Measurements from ENCODE around the gene RAB11B. TPM values are rescaled to one million over a fixed set of nuclear protein-coding genes. Genes with fewer than 3 reads are reported as not detected.
"Not testable (repeated sequence)": the region's sequence is repeated elsewhere in the genome, so short reads cannot be mapped to it uniquely, and the experiment has no call there.

RAB11B gene
- total RNA-seq, 1 experiment from 2014 or later: 9.1 TPM

GRCh38 chr19:8444140-8444676 is 54.0 kb downstream of the RAB11B start:
- H3K9me3 ChIP-seq (replicated peaks); DNase-seq (ENCODE audit: low read depth in 1 of 2, low spot score in 2 of 2); H3K27me3 ChIP-seq (replicated peaks); H3K27ac ChIP-seq: not testable (repeated sequence)
- Histone ChIP-seq H3K4me1 (replicated peaks) (peaks cover 20% of the 10 kb centered on the region), H3K4me3 (peak overlapping the region; percentile 85), H3K36me3 (peaks cover 31% of the 10 kb centered on the region)

GRCh38 chr19:8444677-8445487 is 54.7 kb downstream of the RAB11B start, which contains the start of gene HNRNPM:
HNRNPM (plus strand) TSS chr19:8444975; CDS start chr19:8444999, 24 bp downstream.
- Histone ChIP-seq H3K9me3 (replicated peaks) (no peaks in the 10 kb centered on the region), H3K27me3 (replicated peaks) (no peaks in the 10 kb centered on the region), H3K27ac (peak within 1 kb of the TSS; percentile 80), H3K4me3 (peak within 1 kb of the TSS; percentile 85), H3K36me3 (peaks cover 35% of the 10 kb centered on the region), H3K4me1 (replicated peaks) (peaks cover 19% of the 10 kb centered on the region)
- DNase-seq (ENCODE audit: low read depth in 1 of 2, low spot score in 2 of 2): peak; percentile 93 to 99

GRCh38 chr19:8445488-8446001 is 55.4 kb downstream of the RAB11B start:
- Histone ChIP-seq H3K9me3 (replicated peaks) (no peaks in the 10 kb centered on the region), H3K27me3 (replicated peaks) (no peaks in the 10 kb centered on the region), H3K4me3 (peak overlapping the region; percentile 85), H3K4me1 (replicated peaks) (peaks cover 19% of the 10 kb centered on the region), H3K36me3 (peaks cover 40% of the 10 kb centered on the region), H3K27ac (peak overlapping the region; percentile 80)
- DNase-seq (ENCODE audit: low read depth in 1 of 2, low spot score in 2 of 2): peak; percentile 42 to 61

- H3K27me3 ChIP-seq (replicated peaks): no peaks in the 10 kb centered on the region
- peaks cover 19% of the 10 kb centered on the region for H3K4me1 ChIP-seq (replicated peaks)
- peaks cover 44% of the 10 kb centered on the region for H3K36me3 ChIP-seq
- peak overlapping the region; percentile 85 for H3K4me3 ChIP-seq
- no peak for DNase-seq (ENCODE audit: low read depth in 1 of 2, low spot score in 2 of 2)
- H3K9me3 ChIP-seq (replicated peaks): no peaks in the 10 kb centered on the region
- peak overlapping the region; percentile 80 for H3K27ac ChIP-seq
Measured at GRCh38 chr19:8446061-8446709, 56.0 kb downstream of the RAB11B start.

- Histone ChIP-seq H3K27ac (no peak overlapping the region), H3K36me3 (peaks cover 70% of the 10 kb centered on the region), H3K27me3 (replicated peaks) (no peaks in the 10 kb centered on the region), H3K4me3 (no peak overlapping the region), H3K9me3 (replicated peaks) (no peaks in the 10 kb centered on the region), H3K4me1 (replicated peaks) (peaks cover 28% of the 10 kb centered on the region)
- no peak for DNase-seq (ENCODE audit: low read depth in 1 of 2, low spot score in 2 of 2)
Measured at GRCh38 chr19:8449830-8450229, 59.7 kb downstream of the RAB11B start.

GRCh38 chr19:8451377-8451776 is 61.2 kb downstream of the RAB11B start:
- no peak for DNase-seq (ENCODE audit: low read depth in 1 of 2, low spot score in 2 of 2)
- Histone ChIP-seq H3K4me1 (replicated peaks) (peaks cover 25% of the 10 kb centered on the region), H3K4me3 (no peak overlapping the region), H3K36me3 (peaks cover 68% of the 10 kb centered on the region), H3K27me3 (replicated peaks) (no peaks in the 10 kb centered on the region), H3K9me3 (replicated peaks) (no peaks in the 10 kb centered on the region), H3K27ac (no peak overlapping the region)

GRCh38 chr19:8451885-8452284 is 61.7 kb downstream of the RAB11B start:
- Histone ChIP-seq H3K4me1 (replicated peaks) (peaks cover 22% of the 10 kb centered on the region), H3K9me3 (replicated peaks) (no peaks in the 10 kb centered on the region), H3K27me3 (replicated peaks) (no peaks in the 10 kb centered on the region), H3K27ac (no peak overlapping the region), H3K4me3 (no peak overlapping the region), H3K36me3 (peaks cover 68% of the 10 kb centered on the region)
- DNase-seq (ENCODE audit: low read depth in 1 of 2, low spot score in 2 of 2): no peak

- Histone ChIP-seq H3K27ac (no peak overlapping the region), H3K4me3 (no peak overlapping the region), H3K9me3 (replicated peaks) (no peaks in the 10 kb centered on the region), H3K4me1 (replicated peaks) (peaks cover 23% of the 10 kb centered on the region), H3K36me3 (peaks cover 67% of the 10 kb centered on the region), H3K27me3 (replicated peaks) (no peaks in the 10 kb centered on the region)
- DNase-seq (ENCODE audit: low read depth in 1 of 2, low spot score in 2 of 2): no peak
Measured at GRCh38 chr19:8452446-8453123, 62.4 kb downstream of the RAB11B start.

GRCh38 chr19:8453616-8454015 is 63.5 kb downstream of the RAB11B start:
- no peak for DNase-seq (ENCODE audit: low read depth in 1 of 2, low spot score in 2 of 2)
- no peak overlapping the region for H3K4me3 ChIP-seq
- no peaks in the 10 kb centered on the region for H3K27me3 ChIP-seq (replicated peaks)

More at GRCh38 chr19:8453616-8454015, 63.5 kb downstream of the RAB11B start:
- Histone ChIP-seq H3K4me1 (replicated peaks) (peaks cover 31% of the 10 kb centered on the region), H3K27ac (no peak overlapping the region), H3K9me3 (replicated peaks) (no peaks in the 10 kb centered on the region), H3K36me3 (peaks cover 72% of the 10 kb centered on the region)

Other genes with a start within 250 kb of the RAB11B start
- not detected in 2 replicates for gene FBN3, start 240.8 kb upstream of the RAB11B start, total RNA-seq (2014; rRNA removed; shearing (Covaris generic))
- gene CERS4, start 181.0 kb upstream of the RAB11B start, total RNA-seq (2014; rRNA removed; shearing (Covaris generic)): not detected in 2 replicates
- 113 and 154 TPM in 2 replicates for gene CD320, start 82.0 kb upstream of the RAB11B start, total RNA-seq (2014; rRNA removed; shearing (Covaris generic))
- gene NDUFA7, start 69.0 kb upstream of the RAB11B start, total RNA-seq (2014; rRNA removed; shearing (Covaris generic)): 33.5 and 58.1 TPM in 2 replicates
- gene RPS28, start 68.9 kb upstream of the RAB11B start, total RNA-seq (2014; rRNA removed; shearing (Covaris generic)): 164 and 220 TPM in 2 replicates
- not detected in 2 replicates for gene KANK3, start 47.1 kb upstream of the RAB11B start, total RNA-seq (2014; rRNA removed; shearing (Covaris generic))
- 1.5 and 3.4 TPM in 2 replicates for gene ANGPTL4, start 26.2 kb upstream of the RAB11B start, total RNA-seq (2014; rRNA removed; shearing (Covaris generic))
- 37.9 and 45.5 TPM in 2 replicates for gene MARCHF2, start 22.9 kb downstream of the RAB11B start, total RNA-seq (2014; rRNA removed; shearing (Covaris generic))
- 125 and 127 TPM in 2 replicates for gene HNRNPM, start 54.6 kb downstream of the RAB11B start, total RNA-seq (2014; rRNA removed; shearing (Covaris generic))
- not detected in 2 replicates for gene PRAM1, start 112.3 kb downstream of the RAB11B start, total RNA-seq (2014; rRNA removed; shearing (Covaris generic))
- 0.25 and 5.4 TPM in 2 replicates for gene ZNF414, start 123.8 kb downstream of the RAB11B start, total RNA-seq (2014; rRNA removed; shearing (Covaris generic))
- 0.37 and 0.94 TPM in 2 replicates for gene MYO1F, start 187.1 kb downstream of the RAB11B start, total RNA-seq (2014; rRNA removed; shearing (Covaris generic))
- gene ADAMTS10, start 220.4 kb downstream of the RAB11B start, total RNA-seq (2014; rRNA removed; shearing (Covaris generic)): 6.0 and 6.3 TPM in 2 replicates
- not detected in 2 replicates for gene NFILZ, start 240.3 kb downstream of the RAB11B start, total RNA-seq (2014; rRNA removed; shearing (Covaris generic))